H1 (cell line): ENCODE results near the gene PRICKLE1.

Experiments used
- CHD1 ChIP-seq: IDR thresholded peaks from 2 replicates; pipeline ENCODE4 v1.6.1; 2012; ENCODE audit warnings: low read depth, low read length, improper control_type of control experiment
- CREB1 ChIP-seq: IDR thresholded peaks from 2 replicates; pipeline ENCODE4 v1.6.1; 2012; ENCODE audit warnings: inconsistent platforms
- CTCF ChIP-seq, 3 experiments: IDR thresholded peaks; 1 replicate in 2 of 3; 2 replicates in 1 of 3; pipeline versions ENCODE4 v1.5.1 to v1.6.1; 2011; ENCODE audit warnings: low read length in 3 of 3, mild to moderate bottlenecking in 3 of 3, inconsistent platforms in 2 of 3, low read depth in 1 of 3, moderate library complexity in 1 of 3; ENCODE audit not compliant: insufficient read depth in 1 of 3; ENCODE audit errors: control extremely low read depth in 1 of 3
- EGR1 ChIP-seq: IDR thresholded peaks from 2 replicates; pipeline ENCODE4 v1.6.1; 2011; ENCODE audit warnings: low read depth, low read length, borderline replicate concordance
- EP300 ChIP-seq, 2 experiments: IDR thresholded peaks; 1 replicate in 1 of 2; 2 replicates in 1 of 2; pipeline ENCODE4 v1.6.1; 2011 to 2012; ENCODE audit warnings: low read depth in 2 of 2, low read length in 2 of 2, mild to moderate bottlenecking in 2 of 2, borderline replicate concordance in 1 of 2, inconsistent platforms in 1 of 2, moderate library complexity in 1 of 2
- POLR2A ChIP-seq, 2 experiments: IDR thresholded peaks; 1 replicate in 1 of 2; 2 replicates in 1 of 2; pipeline ENCODE4 v1.6.1; 2011; ENCODE audit warnings: low read depth in 2 of 2, low read length in 2 of 2, mild to moderate bottlenecking in 2 of 2; ENCODE audit errors: control extremely low read depth in 1 of 2
- SRF ChIP-seq: IDR thresholded peaks from 2 replicates; pipeline ENCODE4 v1.6.1; 2011; ENCODE audit warnings: mild to moderate bottlenecking, low read depth, low read length, moderate library complexity
- USF2 ChIP-seq: IDR thresholded peaks from 2 replicates; pipeline ENCODE4 v1.6.1; 2011; ENCODE audit warnings: low read length, improper control_type of control experiment

- TF ChIP-seq CTCF (IDR thresholded peaks at IDR 0.05; ENCODE audit: control extremely low read depth in 1 of 3, insufficient read depth in 1 of 3, low read depth in 1 of 3, low read length in 3 of 3) (no peak), SRF (no peak), EGR1 (no peak), EP300 (IDR thresholded peaks at IDR 0.05; ENCODE audit: borderline replicate concordance in 1 of 2, low read depth in 2 of 2, low read length in 2 of 2) (no peak), CHD1 (no peak), USF2 (no peak), POLR2A (IDR thresholded peaks at IDR 0.05; ENCODE audit: control extremely low read depth in 1 of 2, low read depth in 2 of 2, low read length in 2 of 2) (no peak), CREB1 (no peak)
Observed at GRCh38 chr12:42576374-42576773, 13.2 kb downstream of the PRICKLE1 start.
